Measurements from ENCODE around the gene PRPF40A.

The PRPF40A gene

GRCh38 chr2:152716805-152717227, 445 bp downstream of the PRPF40A start:
- no peak for DNase-seq (ENCODE audit: low spot score)

GRCh38 chr2:152715854-152716428, 1.3 kb downstream of the PRPF40A start:
- no peak for DNase-seq (ENCODE audit: low spot score)

DNA sequence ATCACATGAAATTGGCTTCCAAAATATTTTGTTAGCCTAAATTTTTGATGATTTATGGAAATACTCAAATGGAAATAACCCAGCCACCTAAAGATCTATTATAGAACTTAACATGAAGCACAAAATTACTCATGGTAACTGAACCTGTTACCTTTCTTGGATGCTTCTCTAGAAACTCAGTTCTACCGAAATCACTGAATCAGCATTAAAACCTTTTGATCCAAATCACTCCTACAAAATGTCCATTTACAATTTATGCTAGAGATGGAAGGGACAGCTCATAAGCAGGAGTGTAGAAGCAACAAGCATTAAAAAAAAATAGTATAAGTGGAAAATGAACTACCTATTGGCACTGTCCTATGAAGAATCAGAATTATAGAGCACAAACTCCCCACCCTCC, 2.1 kb downstream of the PRPF40A start:
- no peak for DNase-seq (ENCODE audit: low spot score)

- no peak for DNase-seq (ENCODE audit: low spot score)
Measured at GRCh38 chr2:152710713-152711112, 6.5 kb downstream of the PRPF40A start.

- DNase-seq (ENCODE audit: low spot score) = no peak
Measured at GRCh38 chr2:152708742-152709141, 8.5 kb downstream of the PRPF40A start.

DNA sequence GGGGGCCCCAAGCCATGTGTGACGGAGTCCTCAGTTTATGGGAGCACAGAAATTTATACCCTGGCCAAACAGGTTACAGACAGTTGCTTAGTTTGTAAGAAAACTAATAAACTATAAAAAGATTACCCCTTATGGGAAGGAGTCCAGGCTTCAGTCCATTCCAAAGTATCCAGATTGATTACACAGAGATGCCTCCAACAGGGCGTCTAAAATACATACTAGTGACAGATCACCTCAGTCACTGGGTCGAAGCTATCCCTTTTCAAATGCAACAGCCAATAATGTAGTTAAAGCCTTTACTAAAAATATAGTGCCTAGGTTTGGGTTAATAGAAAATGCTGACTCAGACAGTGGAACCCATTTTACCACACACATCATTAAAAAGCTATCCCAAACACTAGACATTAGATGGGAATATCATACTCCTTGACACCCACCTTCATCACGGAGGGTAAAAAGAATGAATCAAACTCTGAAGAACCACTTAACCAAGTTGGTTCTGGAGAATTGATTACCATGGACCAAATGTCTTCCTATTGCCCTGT, 10.7 kb downstream of the PRPF40A start:
- DNase-seq (ENCODE audit: low spot score) = no peak

GRCh38 chr2:152701198-152701597, 16.1 kb downstream of the PRPF40A start:
- no peak for DNase-seq (ENCODE audit: low spot score)

DNA sequence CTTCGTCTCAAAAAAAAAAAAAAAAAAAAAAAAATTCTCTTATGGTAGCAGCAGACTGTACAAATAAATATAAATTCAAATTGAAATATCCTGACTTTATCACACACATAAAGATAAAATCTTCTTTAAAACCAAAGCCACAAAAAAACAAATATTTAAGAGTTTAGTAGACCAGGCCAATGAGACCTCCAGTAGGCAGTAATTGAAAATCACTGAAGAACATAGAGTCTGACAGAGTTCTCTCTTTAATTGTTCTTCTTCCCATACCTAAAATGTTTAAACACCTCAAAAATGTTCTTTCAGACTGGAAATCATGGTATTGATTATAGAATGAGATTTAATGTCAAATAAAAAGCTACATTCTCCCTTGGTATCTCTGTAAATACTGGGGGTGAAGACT, 20.8 kb downstream of the PRPF40A start:
- DNase-seq (ENCODE audit: low spot score) = no peak

GRCh38 chr2:152695763-152696162, 21.5 kb downstream of the PRPF40A start:
- DNase-seq (ENCODE audit: low spot score) = no peak

GRCh38 chr2:152694161-152694661, 23.1 kb downstream of the PRPF40A start:
- peak; percentile 31 for DNase-seq (ENCODE audit: low spot score)

DNA sequence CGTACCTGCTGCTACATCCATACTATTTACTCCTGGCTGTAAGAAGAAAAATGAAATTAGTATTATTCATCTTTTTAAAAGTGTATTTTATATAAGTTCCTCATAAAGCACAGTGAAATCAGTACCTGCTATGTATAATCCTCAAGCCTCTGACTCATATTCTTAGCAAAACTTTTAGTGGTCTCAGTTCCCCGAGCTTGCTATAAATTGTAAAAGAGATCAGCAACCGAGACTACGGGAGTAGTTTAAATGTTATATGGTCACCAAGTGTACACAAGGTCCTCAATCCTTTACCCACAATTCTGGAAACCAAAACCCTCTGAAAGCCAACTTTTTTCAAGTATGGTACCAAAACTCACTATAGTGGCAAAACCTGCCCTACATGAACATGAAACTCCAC, 24.2 kb downstream of the PRPF40A start:
- no peak for DNase-seq (ENCODE audit: low spot score)

DNA sequence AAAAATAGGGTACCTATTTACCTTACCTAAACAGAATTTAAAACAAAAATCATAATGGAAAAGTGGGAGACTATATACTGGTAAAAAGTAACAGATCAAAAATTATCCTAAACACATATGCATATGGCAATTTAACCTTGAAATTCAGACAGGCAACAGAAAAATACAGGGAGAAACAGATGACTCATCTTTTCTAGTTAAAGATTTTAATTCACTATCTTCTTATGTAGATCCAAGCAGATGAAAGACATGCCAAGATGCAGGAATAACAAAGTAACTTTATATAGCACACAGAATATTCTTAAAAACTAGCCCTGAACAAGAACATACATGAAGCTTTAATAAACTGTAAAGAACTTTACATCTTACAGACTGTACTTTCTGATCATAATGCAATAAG, 30.9 kb downstream of the PRPF40A start:
- DNase-seq (ENCODE audit: low spot score) = no peak

DNA sequence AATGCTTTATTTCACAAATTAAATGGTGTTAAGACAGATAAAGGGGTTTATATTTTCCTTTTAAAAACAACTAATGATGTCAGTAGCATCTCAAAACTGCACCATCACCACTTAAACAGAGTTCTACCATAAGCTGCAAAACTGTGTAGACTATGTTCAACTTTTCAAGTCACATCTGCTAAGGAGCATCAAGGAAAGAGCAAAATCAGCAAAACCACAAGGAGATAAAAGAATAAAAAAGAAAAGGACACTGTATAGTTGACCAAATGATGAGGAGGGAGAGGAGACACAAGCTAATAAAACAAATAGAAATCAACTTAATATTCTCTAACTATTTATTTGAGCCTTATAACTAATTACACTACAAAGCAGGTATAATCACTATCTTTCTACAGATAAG, 33.9 kb downstream of the PRPF40A start:
- no peak for DNase-seq (ENCODE audit: low spot score)

DNA sequence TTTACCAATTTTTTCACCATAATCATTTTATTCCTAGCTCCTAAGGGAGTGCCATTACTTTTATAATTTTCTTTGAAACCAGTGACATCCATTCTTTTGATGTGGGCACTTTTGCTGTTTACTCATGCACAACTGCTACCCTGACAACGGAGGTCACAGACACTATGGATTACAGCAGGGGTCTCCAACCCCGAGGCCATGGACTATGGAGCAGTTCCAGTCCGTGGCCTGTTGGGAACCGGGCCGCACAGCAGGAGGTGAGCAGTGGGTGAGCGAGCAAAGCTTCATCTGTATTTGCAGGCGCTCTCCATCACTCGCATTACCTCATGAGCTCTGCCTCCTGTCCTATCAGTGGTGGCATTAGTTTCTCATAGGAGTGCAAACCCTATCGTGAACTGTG, 34.6 kb downstream of the PRPF40A start:
- no peak for DNase-seq (ENCODE audit: low spot score)

GRCh38 chr2:152678808-152679207, 38.5 kb downstream of the PRPF40A start:
- no peak for DNase-seq (ENCODE audit: low spot score)

GRCh38 chr2:152676461-152676860, 40.8 kb downstream of the PRPF40A start:
- no peak for DNase-seq (ENCODE audit: low spot score)

DNA sequence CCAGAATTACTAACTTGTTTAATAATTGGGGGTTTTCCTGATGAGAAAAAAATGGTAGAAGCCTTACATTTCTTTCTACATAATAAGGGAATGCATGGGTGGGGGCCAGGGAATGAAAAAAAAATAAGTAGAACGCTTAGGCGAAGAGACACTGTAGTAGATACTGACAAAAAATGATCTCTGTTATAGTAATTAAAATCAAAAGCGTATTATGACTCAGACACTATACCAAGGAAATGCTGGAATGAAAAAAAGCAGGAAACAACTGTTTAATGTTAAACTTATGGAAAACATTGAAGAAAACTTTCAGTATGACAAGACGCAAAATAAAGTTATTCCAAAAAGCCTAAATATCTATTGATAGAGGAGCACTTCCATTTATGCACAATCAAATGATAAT, 42.9 kb downstream of the PRPF40A start:
- no peak for DNase-seq (ENCODE audit: low spot score)

DNA sequence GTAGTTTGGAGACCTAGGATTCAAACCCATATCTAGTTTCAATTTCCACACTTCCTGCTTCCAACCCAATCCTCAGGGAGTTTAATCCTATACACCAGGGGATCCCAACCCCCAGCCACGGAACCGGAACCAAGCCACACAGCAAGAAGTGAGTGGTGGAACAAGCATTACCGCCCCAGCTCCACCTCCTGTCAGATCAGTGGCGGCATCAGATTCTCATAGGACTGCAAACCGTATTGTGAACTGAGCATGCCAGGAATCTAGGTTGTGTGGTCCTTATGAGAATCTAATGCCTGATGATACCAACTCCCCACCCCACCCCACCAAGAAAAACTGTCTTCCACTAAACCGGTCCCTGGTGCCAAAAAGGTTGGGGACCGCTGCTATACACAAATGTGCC, 52.5 kb downstream of the PRPF40A start:
- DNase-seq (ENCODE audit: low spot score) = no peak

DNA sequence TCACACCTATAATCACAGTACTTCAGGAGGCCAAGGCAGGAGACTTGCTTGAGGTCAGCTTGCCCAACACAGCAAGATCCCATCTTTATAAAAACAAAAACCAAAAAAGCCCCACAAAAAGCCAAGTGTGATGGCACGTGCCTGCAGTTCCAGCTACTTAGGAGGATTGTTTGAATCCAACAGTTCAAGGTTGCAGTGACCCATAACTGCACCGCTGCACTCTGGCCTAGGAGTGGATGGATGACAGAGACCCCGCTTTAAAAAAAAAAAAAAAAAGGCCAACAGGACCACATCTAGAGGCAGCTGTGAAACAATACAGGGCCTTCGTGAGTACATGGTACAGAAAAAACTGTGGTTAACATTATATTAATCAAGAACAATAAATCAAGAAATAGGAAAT, 56.2 kb downstream of the PRPF40A start:
- no peak for DNase-seq (ENCODE audit: low spot score)

- DNase-seq (ENCODE audit: low spot score) = no peak
Measured at GRCh38 chr2:152658221-152658620, 59.0 kb downstream of the PRPF40A start.

GRCh38 chr2:152657043-152657442, 60.2 kb downstream of the PRPF40A start:
- no peak for DNase-seq (ENCODE audit: low spot score)

GRCh38 chr2:152655880-152656279, 61.4 kb downstream of the PRPF40A start:
- DNase-seq (ENCODE audit: low spot score) = no peak

- no peak for DNase-seq (ENCODE audit: low spot score)
Measured at GRCh38 chr2:152651834-152652233, 65.4 kb downstream of the PRPF40A start.

- DNase-seq (ENCODE audit: low spot score) = no peak
Measured at GRCh38 chr2:152650768-152651371, 66.4 kb downstream of the PRPF40A start.

Measured in pons (tissue), 1 donor.